NOMO-1 treated with dmso at 0.1 percent for 144 hours (cell line): Measurements from ENCODE around the gene MVK.
"Not testable (repeated sequence)": the region's sequence is repeated elsewhere in the genome, so short reads cannot be mapped to it uniquely, and the experiment has no call there.

ENCODE experiments used
- DNase-seq: peaks from one replicate; lab custom pipeline; 2025; ENCODE audit not compliant: unreplicated experiment; lab: John Stamatoyannopoulos, UW

Gene MVK

DNA sequence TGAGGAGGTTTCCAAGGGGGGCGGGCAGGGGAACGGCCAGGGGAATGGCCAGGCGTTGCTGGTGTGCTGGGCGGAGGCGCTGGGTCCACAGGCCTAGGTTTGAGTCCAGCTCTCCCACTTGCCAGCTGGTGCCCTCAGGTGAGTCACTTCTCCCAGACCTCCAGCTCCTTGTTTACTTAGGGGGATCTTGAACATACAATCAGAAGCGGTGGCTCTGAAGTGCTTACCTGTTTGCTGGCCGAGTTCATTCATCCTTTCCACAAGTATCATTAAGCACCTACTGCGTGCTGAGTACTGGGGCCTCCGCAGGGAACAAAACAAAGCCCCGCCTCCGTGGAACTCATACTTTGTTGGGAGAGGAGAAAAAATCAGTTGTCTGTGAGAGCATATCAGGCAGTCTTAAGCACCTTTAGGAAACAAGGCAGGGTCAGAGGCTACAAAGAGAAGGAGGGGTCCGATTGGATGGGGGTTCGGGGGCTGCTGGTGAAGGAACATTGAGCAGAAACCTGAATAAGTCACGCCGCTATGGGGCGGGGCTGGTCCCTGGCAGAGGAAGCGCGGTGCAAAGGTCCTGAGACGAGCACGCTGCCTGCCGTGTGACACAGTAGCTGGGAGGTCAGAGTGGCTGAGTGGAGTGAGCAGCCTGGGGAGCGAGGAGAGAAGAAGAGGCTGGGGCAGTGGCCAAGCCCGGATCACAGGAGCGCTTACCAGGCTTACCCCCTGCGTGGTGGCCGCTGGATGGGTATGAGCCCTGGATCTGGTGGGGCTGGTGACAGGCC, 15.1 kb downstream of the MVK start:
- no peak for DNase-seq

DNA sequence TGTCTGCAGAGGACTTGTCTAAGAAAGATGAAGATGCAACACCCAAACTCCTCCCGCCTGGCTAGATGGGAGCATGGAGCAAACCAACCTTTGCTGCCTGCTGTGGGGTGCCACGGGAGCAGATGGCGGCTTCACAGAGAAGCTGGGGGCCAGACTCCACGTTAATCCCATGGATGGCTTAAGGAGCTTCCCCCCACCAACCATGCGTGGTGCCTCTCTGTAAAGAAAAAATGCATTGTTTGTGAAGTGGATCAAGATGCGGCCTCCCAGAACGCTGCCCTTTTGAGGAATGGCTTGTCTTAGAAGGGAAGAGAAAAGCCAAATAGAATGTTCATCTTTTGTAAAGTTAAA, 15.6 kb downstream of the MVK start:
- no peak for DNase-seq

DNA sequence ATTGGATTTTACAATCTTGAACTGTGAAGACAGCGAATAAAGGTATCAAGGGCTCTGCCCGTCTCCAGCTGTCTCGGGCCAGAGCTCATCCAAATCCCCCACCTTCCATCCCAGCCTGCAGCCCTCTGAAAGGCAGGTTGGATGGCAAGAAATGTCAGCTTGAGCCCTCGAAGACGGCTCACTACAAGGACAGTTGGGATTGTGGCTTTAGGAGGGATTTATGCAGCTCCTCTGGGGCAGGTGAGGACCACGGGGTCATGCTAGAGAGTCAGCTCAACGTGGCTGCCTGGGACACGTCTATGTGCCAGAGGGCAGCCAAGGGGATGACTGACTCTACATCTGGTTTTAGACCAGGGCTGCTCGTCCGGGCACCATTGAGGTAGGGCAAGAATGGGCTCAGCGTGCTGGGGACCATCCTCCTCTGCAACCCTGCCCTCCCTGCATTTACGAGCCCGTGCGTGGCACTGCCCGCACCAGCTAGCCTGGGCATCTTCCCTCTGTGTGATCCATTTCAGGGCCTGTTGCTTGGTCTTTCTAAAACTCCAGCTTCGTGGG, 16.2 kb downstream of the MVK start:
- no peak for DNase-seq

DNA sequence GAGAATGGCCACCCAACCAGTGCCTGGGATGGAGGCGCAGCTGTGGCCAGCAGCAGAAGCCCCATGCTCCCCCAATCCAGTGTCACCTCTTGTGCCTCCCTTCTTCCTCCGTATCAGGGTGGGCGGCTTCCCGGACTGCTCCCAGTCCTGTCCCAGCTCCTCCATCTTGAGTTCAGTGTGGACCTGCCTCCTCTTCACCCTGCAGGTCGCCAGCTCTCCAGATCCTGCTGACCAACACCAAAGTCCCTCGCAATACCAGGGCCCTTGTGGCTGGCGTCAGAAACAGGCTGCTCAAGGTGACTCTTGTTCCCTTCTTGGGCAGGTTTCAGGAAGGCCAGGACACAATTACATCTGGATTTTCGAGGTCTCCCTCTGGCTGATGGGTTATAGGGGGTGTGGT, 17.0 kb downstream of the MVK start:
- no peak for DNase-seq

GRCh38 chr12:109591041-109591440, 17.4 kb downstream of the MVK start:
- DNase-seq: no peak

DNA sequence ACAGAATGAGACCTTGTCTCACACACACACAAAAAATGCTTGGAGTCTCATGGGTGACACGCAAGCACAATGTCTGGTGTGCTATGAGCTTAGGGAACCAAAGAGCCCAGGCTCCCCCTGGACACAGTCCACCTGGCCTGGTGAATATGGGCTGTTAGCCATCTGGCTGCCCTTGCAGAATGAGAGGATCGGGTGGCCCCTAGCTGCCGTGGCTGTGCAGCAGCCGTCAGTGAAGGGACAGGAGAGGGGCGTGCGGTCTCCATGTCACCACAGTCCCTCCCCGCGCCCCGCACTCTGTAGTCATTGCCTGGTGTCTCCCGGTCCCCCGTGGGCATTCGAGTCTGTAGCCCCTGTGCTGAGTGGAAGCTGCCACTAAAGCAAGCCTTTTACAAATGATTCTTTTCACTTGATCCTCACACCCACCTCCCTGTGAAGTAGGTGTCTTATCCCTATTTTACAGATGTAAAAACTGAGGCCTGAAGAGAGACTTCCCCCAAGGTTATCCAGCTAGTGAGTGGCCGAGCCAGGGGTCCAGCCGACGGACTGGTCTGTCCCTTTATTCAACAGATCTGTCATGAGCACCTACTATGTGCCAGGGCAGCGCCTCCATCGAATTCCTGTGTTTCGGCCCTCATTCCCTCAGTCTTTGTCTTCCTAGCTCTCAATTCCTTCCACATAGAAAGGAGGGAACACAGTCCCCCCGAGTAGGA, 18.8 kb downstream of the MVK start:
- no peak for DNase-seq

- DNase-seq: no peak
Measured at GRCh38 chr12:109592905-109593272, 19.3 kb downstream of the MVK start.

- no peak for DNase-seq
Measured at GRCh38 chr12:109594556-109595317, 21.1 kb downstream of the MVK start.

GRCh38 chr12:109595321-109595902, 21.8 kb downstream of the MVK start:
- DNase-seq: peak; percentile 80

GRCh38 chr12:109596418-109597244, 23.0 kb downstream of the MVK start:
- no peak for DNase-seq

DNA sequence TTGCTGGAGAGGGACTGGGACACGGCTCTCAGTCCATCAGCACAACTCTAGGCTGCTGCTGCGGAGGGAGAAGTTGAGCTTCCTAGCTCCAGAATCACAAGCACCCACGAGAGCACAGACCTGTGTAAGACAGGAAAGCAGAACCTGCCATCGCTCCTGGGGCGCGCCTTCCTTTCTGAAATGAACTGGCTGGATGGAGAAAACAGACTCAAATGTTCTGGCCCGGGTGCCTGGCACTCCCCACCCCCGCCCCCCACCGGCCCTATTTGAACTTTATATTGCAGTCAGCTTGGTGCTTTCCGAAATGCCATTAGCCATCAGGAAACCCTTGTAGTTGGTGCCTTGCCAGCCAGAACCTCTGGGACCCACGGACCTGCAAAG, 23.8 kb downstream of the MVK start:
- no peak for DNase-seq

- peak; percentile 13 for DNase-seq
Measured at GRCh38 chr12:109597795-109598427, 24.3 kb downstream of the MVK start.

- no peak for DNase-seq
Measured at GRCh38 chr12:109598428-109598854, 24.8 kb downstream of the MVK start.

GRCh38 chr12:109599087-109599486, 25.5 kb downstream of the MVK start:
- DNase-seq: no peak

GRCh38 chr12:109600481-109600880, 26.9 kb downstream of the MVK start:
- no peak for DNase-seq

DNA sequence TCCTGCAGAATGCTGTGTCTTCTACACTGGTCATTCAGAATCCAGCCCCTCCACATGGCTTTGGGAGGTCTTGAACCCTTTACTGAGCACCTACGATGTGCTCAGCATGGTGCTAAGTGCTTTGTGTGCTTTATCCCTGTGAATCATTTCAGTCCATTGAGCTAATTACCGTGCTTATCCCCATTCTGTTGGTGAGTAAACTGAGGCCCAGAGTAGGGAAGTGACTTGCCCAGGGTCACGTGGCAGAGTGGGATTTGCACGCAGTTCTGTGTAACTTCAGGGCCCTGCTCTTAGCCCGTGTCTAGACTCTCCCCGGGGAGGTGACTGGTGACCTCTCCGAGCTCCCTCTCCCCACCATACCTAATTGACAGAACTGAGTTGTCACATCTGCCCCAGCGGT, 27.4 kb downstream of the MVK start:
- DNase-seq: no peak

DNA sequence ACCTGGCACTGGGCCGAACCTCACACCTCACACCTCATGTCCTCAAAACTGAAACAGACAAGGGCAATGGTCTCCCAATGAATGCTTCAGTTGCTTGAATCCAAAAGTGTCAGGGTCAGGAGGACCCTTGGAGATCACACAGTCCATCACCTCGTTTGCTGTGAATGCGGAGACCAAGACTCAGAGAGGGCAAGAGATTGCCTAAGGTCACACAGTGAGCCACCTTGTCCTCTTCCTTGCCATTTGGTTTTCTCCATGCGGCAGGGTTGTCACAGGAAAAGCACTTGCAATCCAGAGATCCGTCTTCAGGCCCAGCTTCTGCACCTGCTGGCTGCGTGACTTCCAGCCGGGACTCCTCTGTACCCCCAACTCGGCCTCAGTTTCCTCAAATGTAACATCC, 28.0 kb downstream of the MVK start:
- DNase-seq: no peak

- not testable (repeated sequence) for DNase-seq
Measured at GRCh38 chr12:109602132-109602531, 28.5 kb downstream of the MVK start.

DNA sequence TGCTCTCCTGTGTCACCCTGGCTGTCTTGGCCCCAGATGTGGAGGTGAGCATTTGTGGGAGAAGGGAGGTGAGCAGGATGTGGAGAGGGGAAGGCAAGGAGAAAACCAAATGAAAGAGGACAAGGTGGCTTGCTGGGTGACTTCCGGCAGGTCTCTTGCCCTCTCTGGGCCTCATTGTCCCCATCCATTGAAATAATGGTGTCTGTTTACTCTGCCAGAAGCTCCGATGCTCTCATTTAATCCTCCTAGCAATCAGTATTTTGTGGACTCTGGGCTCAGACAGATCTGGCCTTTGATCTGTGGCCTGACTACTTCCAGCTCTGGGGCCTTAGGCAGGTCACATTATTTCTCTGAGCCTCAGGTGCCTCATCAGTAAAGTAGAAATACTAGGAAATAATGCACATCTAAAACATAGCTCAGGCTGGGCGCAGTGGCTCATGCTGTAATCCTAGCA, 30.6 kb downstream of the MVK start:
- DNase-seq: no peak

GRCh38 chr12:109605016-109605415, 31.4 kb downstream of the MVK start:
- no peak for DNase-seq
